Progenitor cell of endocrine pancreas (in vitro differentiated cells): ENCODE results near the gene ACTR1A. TPM values are rescaled to one million over a fixed set of nuclear protein-coding genes. Genes with fewer than 3 reads are reported as not detected.

ENCODE experiments used
- DNase-seq: peaks from one replicate; pipeline ENCODE4 v3.0.0; 2021; ENCODE audit warnings: low spot score; ENCODE audit not compliant: unreplicated experiment
- H3K27ac Mint-ChIP-seq: 2 replicates; pipeline ENCODE4 v1.8.0; 2021; ENCODE audit warnings: mild to moderate bottlenecking, moderate library complexity, mixed read lengths
- H3K27me3 Mint-ChIP-seq: 2 replicates; pipeline ENCODE4 v1.8.0; 2021; ENCODE audit warnings: mixed read lengths
- H3K36me3 Mint-ChIP-seq: 2 replicates; pipeline ENCODE4 v1.8.0; 2022; ENCODE audit warnings: mixed read lengths; ENCODE audit not compliant: insufficient read depth
- H3K4me1 Mint-ChIP-seq: 2 replicates; pipeline ENCODE4 v1.8.0; 2021; ENCODE audit warnings: low read depth, mixed read lengths
- H3K4me3 Mint-ChIP-seq: 2 replicates; pipeline ENCODE4 v1.8.0; 2021; ENCODE audit warnings: low read depth, mild to moderate bottlenecking, moderate library complexity, mixed read lengths
- H3K9me3 Mint-ChIP-seq: 2 replicates; pipeline ENCODE4 v1.8.0; 2021; ENCODE audit warnings: low read depth, mixed read lengths
- total RNA-seq: library from RNA; stranded (reverse); gene quantifications from 2 replicates; pipeline ENCODE4 v1.2.1, GENCODE V29; 2021
- TF ChIP-seq, protein P1 (sequence below): fragments of 200-600 bp; sonication (generic); IDR thresholded peaks from one replicate; pipeline ENCODE4 v1.5.0; 2021; ENCODE audit warnings: antibody characterized with exemption, mild to moderate bottlenecking; ENCODE audit not compliant: unreplicated experiment

ACTR1A gene
- total RNA-seq, 1 donor from 2014 or later = 104 TPM

DNA sequence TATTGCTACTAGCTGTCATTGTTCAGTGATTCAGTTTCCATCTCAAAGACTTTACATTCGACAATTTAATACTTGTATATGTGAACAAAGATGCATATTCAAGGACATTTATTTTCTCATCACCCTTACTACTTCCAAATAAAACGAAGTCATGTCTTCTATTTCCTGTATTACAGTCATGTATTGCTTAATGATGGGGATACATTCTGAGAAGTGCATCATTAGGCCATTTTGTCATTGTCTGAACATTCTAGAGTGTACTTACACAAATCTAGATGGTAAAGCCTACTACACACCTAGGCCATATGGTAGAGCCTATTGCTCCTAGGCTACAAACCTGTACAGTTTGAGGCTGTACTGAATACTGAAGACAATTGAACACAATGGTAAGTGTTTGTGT is 57.7 kb downstream of the ACTR1A start:
- no peaks in the 10 kb centered on the region for H3K9me3 Mint-ChIP-seq
- H3K27me3 Mint-ChIP-seq = no peaks in the 10 kb centered on the region
- TF ChIP-seq, protein P1, sequence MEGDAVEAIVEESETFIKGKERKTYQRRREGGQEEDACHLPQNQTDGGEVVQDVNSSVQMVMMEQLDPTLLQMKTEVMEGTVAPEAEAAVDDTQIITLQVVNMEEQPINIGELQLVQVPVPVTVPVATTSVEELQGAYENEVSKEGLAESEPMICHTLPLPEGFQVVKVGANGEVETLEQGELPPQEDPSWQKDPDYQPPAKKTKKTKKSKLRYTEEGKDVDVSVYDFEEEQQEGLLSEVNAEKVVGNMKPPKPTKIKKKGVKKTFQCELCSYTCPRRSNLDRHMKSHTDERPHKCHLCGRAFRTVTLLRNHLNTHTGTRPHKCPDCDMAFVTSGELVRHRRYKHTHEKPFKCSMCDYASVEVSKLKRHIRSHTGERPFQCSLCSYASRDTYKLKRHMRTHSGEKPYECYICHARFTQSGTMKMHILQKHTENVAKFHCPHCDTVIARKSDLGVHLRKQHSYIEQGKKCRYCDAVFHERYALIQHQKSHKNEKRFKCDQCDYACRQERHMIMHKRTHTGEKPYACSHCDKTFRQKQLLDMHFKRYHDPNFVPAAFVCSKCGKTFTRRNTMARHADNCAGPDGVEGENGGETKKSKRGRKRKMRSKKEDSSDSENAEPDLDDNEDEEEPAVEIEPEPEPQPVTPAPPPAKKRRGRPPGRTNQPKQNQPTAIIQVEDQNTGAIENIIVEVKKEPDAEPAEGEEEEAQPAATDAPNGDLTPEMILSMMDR = no peak
- DNase-seq = no peak
- peaks cover 6% of the 10 kb centered on the region for H3K4me1 Mint-ChIP-seq
- H3K36me3 Mint-ChIP-seq = no peaks in the 10 kb centered on the region
- H3K27ac Mint-ChIP-seq = no peak overlapping the region
- H3K4me3 Mint-ChIP-seq = no peak overlapping the region

DNA sequence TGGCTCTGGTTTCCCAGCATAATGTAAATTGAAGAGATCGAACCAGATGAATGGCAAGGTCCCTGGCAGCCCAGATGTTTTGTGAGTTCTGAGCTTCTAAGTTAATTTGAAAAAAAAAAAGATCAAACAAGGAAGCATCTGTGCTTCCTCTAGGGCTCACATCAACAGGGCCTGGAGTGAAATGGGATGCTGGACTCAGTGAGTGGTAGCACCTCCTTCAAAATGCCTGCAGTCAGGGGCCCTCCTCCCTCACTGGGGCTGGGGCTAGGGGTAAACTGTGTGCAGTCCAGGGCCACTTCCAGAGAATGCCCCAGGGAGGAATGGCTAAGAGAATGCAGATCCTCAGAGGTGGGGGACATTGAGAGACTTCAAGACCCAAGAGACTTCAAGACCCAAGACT is 64.1 kb downstream of the ACTR1A start:
- no peaks in the 10 kb centered on the region for H3K36me3 Mint-ChIP-seq
- no peaks in the 10 kb centered on the region for H3K9me3 Mint-ChIP-seq
- TF ChIP-seq, protein P1 = no peak
- no peak for DNase-seq
- peaks cover 23% of the 10 kb centered on the region for H3K27me3 Mint-ChIP-seq
- peaks cover 2% of the 10 kb centered on the region for H3K4me1 Mint-ChIP-seq
- no peak overlapping the region for H3K27ac Mint-ChIP-seq
- no peak overlapping the region for H3K4me3 Mint-ChIP-seq

DNA sequence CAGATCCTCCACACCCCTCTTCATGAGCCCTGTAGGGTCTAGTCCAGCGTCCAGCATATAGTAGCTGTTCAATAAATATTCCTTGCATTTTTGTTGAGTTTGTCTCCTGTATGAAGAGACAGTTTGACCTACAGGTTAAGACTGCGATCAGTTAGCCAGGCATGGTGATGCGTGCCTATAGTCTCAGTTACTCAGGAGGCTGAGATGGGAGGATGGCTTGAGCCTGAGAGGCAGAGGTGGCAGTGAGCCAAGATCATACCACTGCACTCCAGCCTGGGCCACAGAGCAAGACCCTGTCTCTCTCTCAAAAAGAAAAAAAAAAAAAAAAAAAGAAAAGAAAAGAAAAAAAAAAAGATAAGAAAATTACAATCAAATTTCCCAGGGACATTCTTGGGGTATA is 65.0 kb downstream of the ACTR1A start:
- Mint-ChIP-seq H3K4me3 (no peak overlapping the region), H3K4me1 (peaks cover 2% of the 10 kb centered on the region), H3K27me3 (peaks cover 23% of the 10 kb centered on the region), H3K9me3 (no peaks in the 10 kb centered on the region), H3K27ac (no peak overlapping the region), H3K36me3 (no peaks in the 10 kb centered on the region)
- TF ChIP-seq, protein P1 = no peak
- DNase-seq = no peak

DNA sequence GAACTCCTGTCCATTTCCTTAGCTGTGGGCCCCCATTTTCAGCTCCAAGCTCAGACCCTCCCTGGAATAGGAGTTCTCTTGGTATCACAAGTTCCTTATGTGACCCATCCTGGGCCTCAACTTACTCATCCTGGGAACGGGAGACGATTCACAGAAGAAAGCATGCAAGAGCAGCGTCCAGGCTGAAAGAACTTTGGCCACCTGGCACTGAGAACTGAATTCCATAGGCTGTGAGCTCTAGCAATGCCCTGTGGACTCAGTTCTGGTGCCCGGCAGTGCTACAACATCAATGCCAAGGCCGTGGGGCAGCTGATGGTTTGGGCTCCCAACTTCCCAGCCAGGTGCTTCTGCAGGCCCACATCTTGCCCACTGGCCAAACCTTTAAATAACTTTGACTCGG is 66.2 kb downstream of the ACTR1A start:
- H3K27ac Mint-ChIP-seq = peak overlapping the region; percentile 57
- no peaks in the 10 kb centered on the region for H3K9me3 Mint-ChIP-seq
- H3K27me3 Mint-ChIP-seq = peaks cover 23% of the 10 kb centered on the region
- no peak overlapping the region for H3K4me3 Mint-ChIP-seq
- H3K4me1 Mint-ChIP-seq = peaks cover 8% of the 10 kb centered on the region
- TF ChIP-seq, protein P1 = no peak
- no peak for DNase-seq
- H3K36me3 Mint-ChIP-seq = no peaks in the 10 kb centered on the region

DNA sequence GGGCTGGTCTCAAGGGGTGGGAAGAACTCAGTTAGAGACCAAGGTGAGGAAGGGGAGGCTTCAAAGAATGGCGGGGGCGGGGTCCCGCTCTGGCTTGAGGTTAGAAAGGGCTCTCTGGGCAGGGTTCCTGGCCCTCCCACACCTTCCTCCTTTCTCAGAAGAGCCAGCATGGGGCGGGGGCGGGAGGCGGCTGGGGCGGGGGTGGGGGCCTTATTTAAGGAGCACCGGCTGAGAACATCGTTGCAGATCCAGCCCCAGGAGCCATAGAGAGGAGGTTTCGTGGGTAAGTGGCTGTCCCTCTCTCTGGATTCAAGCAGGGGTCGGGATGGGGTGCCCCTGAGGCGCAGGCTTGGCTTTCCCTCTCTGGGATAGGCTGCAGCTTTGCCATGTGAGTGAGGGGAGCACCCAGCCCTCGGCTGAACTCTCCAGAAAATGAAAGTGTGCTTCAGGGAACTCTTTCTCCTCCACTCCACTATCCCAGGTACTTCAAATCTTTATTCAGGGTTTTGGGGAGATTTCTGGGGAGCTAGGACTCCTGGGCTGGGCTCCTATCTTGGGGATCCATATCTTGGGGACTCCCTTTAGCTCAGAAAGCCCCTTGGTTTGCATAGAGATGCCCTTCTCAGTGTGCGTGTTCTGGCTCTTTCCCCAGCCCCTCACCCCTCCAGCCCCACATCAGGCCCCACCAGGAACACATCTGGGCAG is 66.8 kb downstream of the ACTR1A start:
- no peak for DNase-seq
- no peak overlapping the region for H3K27ac Mint-ChIP-seq
- peaks cover 23% of the 10 kb centered on the region for H3K27me3 Mint-ChIP-seq
- H3K4me1 Mint-ChIP-seq = peaks cover 8% of the 10 kb centered on the region
- H3K9me3 Mint-ChIP-seq = no peaks in the 10 kb centered on the region
- H3K4me3 Mint-ChIP-seq = no peak overlapping the region
- no peaks in the 10 kb centered on the region for H3K36me3 Mint-ChIP-seq
- TF ChIP-seq, protein P1 = no peak
